Measurements from ENCODE around the gene CXCL6.

GRCh38 chr4:73800206-73800605 lies 36.3 kb upstream of the CXCL6 start:
- no peak for TF ChIP-seq CTCF (IDR thresholded peaks at IDR 0.05)
- TF ChIP-seq POLR2A (IDR thresholded peaks at IDR 0.05; ENCODE audit: low read depth) = no peak
- no peak for TF ChIP-seq POLR2AphosphoS5 (IDR thresholded peaks at IDR 0.05)
